ENCODE measurements around the gene ITGA1. TPM values are rescaled to one million over a fixed set of nuclear protein-coding genes. Genes with fewer than 3 reads are reported as not detected.

The ITGA1 gene
- total RNA-seq, 2 donors from 2014 or later = 125 to 169 TPM

- H3K27ac ChIP-seq = peak overlapping the region; percentile 95 to 98
- no peaks in the 10 kb centered on the region for H3K36me3 ChIP-seq
- peak; percentile 63 for ATAC-seq (ENCODE audit: insufficient number of reproducible peaks, low FRiP score, low read depth)
- H3K27me3 ChIP-seq (replicated peaks; ENCODE audit: insufficient read depth) = no peaks in the 10 kb centered on the region
- H3K4me3 ChIP-seq = peak overlapping the region; percentile 82
- TF ChIP-seq CTCF (IDR thresholded peaks at IDR 0.05) = no peak
- H3K4me1 ChIP-seq (ENCODE audit: control insufficient read depth in 1 of 2, low read depth in 2 of 2) = peaks cover 50 to 86% of the 10 kb centered on the region in 2 donors
- H3K9me3 ChIP-seq = no peaks in the 10 kb centered on the region
- peak; percentile 63 for DNase-seq (ENCODE audit: low spot score)
These were observed 12.3 kb downstream of the ITGA1 start for GRCh38 chr5:52799983-52800393.

DNA sequence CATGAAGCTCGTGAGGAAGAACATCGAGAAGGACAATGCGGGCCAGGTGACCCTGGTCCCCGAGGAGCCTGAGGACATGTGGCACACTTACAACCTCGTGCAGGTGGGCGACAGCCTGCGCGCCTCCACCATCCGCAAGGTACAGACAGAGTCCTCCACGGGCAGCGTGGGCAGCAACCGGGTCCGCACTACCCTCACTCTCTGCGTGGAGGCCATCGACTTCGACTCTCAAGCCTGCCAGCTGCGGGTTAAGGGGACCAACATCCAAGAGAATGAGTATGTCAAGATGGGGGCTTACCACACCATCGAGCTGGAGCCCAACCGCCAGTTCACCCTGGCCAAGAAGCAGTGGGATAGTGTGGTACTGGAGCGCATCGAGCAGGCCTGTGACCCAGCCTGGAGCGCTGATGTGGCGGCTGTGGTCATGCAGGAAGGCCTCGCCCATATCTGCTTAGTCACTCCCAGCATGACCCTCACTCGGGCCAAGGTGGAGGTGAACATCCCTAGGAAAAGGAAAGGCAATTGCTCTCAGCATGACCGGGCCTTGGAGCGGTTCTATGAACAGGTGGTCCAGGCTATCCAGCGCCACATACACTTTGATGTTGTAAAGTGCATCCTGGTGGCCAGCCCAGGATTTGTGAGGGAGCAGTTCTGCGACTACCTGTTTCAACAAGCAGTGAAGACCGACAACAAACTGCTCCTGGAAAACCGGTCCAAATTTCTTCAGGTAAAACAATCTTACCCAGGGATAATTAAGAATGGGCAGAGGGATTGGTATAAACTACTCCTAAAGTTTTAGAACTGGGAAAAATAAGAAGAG is 12.9 kb downstream of the ITGA1 start:
- DNase-seq (ENCODE audit: low spot score) (peak; percentile 57), ATAC-seq (ENCODE audit: insufficient number of reproducible peaks, low FRiP score, low read depth) (peak; percentile 50)
- no peaks in the 10 kb centered on the region for H3K27me3 ChIP-seq (replicated peaks; ENCODE audit: insufficient read depth)
- H3K4me1 ChIP-seq (ENCODE audit: control insufficient read depth in 1 of 2, low read depth in 2 of 2) = peaks cover 49 to 86% of the 10 kb centered on the region in 2 donors
- TF ChIP-seq CTCF (IDR thresholded peaks at IDR 0.05) = peak; percentile 10
- no peaks in the 10 kb centered on the region for H3K36me3 ChIP-seq
- peak overlapping the region; percentile 82 for H3K4me3 ChIP-seq
- no peaks in the 10 kb centered on the region for H3K9me3 ChIP-seq
- H3K27ac ChIP-seq = peak overlapping the region; percentile 95 to 98

- H3K9me3 ChIP-seq = no peaks in the 10 kb centered on the region
- no peaks in the 10 kb centered on the region for H3K27me3 ChIP-seq (replicated peaks; ENCODE audit: insufficient read depth)
- TF ChIP-seq CTCF (IDR thresholded peaks at IDR 0.05) = no peak
- peak overlapping the region; percentile 95 to 98 for H3K27ac ChIP-seq
- no peak for ATAC-seq (ENCODE audit: insufficient number of reproducible peaks, low FRiP score, low read depth)
- peak overlapping the region; percentile 82 for H3K4me3 ChIP-seq
- DNase-seq (ENCODE audit: low spot score) = no peak
- peaks cover 50 to 88% of the 10 kb centered on the region in 2 donors for H3K4me1 ChIP-seq (ENCODE audit: control insufficient read depth in 1 of 2, low read depth in 2 of 2)
- H3K36me3 ChIP-seq = no peaks in the 10 kb centered on the region
These were observed 13.6 kb downstream of the ITGA1 start for GRCh38 chr5:52801329-52801728.

DNA sequence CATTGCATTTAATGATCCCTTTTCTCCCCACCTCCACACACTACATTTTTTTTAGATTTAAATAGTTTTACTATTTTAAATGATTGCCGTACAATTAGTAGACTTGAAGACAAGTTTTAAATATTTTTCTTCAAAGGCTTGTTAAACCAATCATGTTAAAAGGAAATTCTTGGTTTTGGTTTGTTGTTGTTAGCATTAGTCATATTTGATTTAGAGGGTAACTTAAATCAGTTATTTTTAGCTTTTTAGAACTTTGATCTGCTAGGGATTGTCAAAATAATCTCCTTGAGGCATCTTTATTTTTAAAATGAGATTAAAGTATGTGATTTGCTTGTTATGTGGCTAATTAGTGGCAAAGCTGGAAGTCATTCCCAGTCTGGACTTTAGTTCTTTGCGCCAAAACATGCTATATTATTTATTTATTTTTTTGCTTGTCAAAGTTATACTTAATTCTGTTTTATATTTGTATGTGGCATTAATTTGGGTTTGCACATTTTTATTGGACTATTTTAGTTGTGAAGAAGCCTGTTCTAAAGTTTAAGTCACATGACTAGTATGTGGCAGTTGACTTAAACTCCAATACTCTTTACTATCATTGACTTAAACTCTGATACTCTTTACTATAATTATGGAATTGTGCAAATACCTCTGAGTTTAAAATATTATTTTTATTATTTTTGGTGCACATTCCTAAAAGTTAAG is 14.7 kb downstream of the ITGA1 start:
- H3K4me1 ChIP-seq (ENCODE audit: control insufficient read depth in 1 of 2, low read depth in 2 of 2) = peaks cover 50 to 88% of the 10 kb centered on the region in 2 donors
- peak overlapping the region; percentile 95 to 98 for H3K27ac ChIP-seq
- H3K36me3 ChIP-seq = no peaks in the 10 kb centered on the region
- no peak for TF ChIP-seq CTCF (IDR thresholded peaks at IDR 0.05)
- DNase-seq (ENCODE audit: low spot score) (no peak), ATAC-seq (ENCODE audit: insufficient number of reproducible peaks, low FRiP score, low read depth) (no peak)
- no peaks in the 10 kb centered on the region for H3K27me3 ChIP-seq (replicated peaks; ENCODE audit: insufficient read depth)
- no peaks in the 10 kb centered on the region for H3K9me3 ChIP-seq
- H3K4me3 ChIP-seq = peak overlapping the region; percentile 82

GRCh38 chr5:52802974-52803336 is 15.2 kb downstream of the ITGA1 start:
- H3K36me3 ChIP-seq = no peaks in the 10 kb centered on the region
- ATAC-seq (ENCODE audit: insufficient number of reproducible peaks, low FRiP score, low read depth) = no peak
- no peak for TF ChIP-seq CTCF (IDR thresholded peaks at IDR 0.05)
- H3K4me1 ChIP-seq (ENCODE audit: control insufficient read depth in 1 of 2, low read depth in 2 of 2) = peaks cover 51 to 88% of the 10 kb centered on the region in 2 donors
- no peak for DNase-seq (ENCODE audit: low spot score)
- H3K4me3 ChIP-seq = peak overlapping the region; percentile 82
- H3K9me3 ChIP-seq = no peaks in the 10 kb centered on the region
- no peaks in the 10 kb centered on the region for H3K27me3 ChIP-seq (replicated peaks; ENCODE audit: insufficient read depth)
- H3K27ac ChIP-seq = peak overlapping the region in 1 of 2 donors; percentile 98
